Psoas muscle (tissue), 8 donors: ENCODE data around the gene SFXN4. TPM values are rescaled to one million over a fixed set of nuclear protein-coding genes. Genes with fewer than 3 reads are reported as not detected.
"Not testable (repeated sequence)": the region's sequence is repeated elsewhere in the genome, so short reads cannot be mapped to it uniquely, and the experiment has no call there.

ENCODE experiments used
- ATAC-seq, 4 donors: fragments of 200-7000 bp; cut with Tn5 transposase; one replicate each; pipeline ENCODE4 v1.9.1; 2020; ENCODE audit warnings: moderate library complexity in 3 of 4, mild to moderate bottlenecking in 2 of 4
- DNase-seq, 2 donors: peaks; one replicate each; pipeline ENCODE4 v3.0.0-alpha.2; 2020
- H3K27ac ChIP-seq: fragments of 200-600 bp; one replicate; pipeline ENCODE4 v1.8.0; 2022
- H3K27me3 ChIP-seq, 3 donors: fragments of 200-600 bp in 1 of 3; one replicate each; pipeline versions ENCODE4 v1.6.1 to v1.8.0; 2013 to 2022; ENCODE audit warnings: low read length in 2 of 3, mild to moderate bottlenecking in 2 of 3, moderate library complexity in 1 of 3; ENCODE audit not compliant: insufficient read depth in 3 of 3
- H3K36me3 ChIP-seq, 2 donors: fragments of 200-600 bp in 1 of 2; one replicate each; pipeline versions ENCODE4 v1.6.1 to v1.8.0; 2013 to 2022; ENCODE audit warnings: low read depth in 1 of 2, mild to moderate bottlenecking in 1 of 2, moderate library complexity in 1 of 2; ENCODE audit not compliant: insufficient read depth in 1 of 2
- H3K4me1 ChIP-seq: fragments of 200-600 bp; one replicate; pipeline ENCODE4 v1.8.0; 2022
- H3K4me3 ChIP-seq: fragments of 200-600 bp; one replicate; pipeline ENCODE4 v1.8.0; 2022; ENCODE audit warnings: mild to moderate bottlenecking
- H3K9me3 ChIP-seq: fragments of 200-600 bp; one replicate; pipeline ENCODE4 v1.8.0; 2022
- CTCF ChIP-seq: fragments of 200-600 bp; IDR thresholded peaks from one replicate; pipeline ENCODE4 v1.8.0; 2022; ENCODE audit warnings: antibody characterized with exemption
- WGBS, 3 donors: extraction: QIAGEN DNeasy Blood & Tissue Kit; methylation state at CpG; one replicate each; pipeline versions ENCODE4 v1.1.6 to v1.1.7; 2013; 5-methylcytosine and 5-hydroxymethylcytosine counted together
- intact Hi-C, 2 donors: fragments of 100-400 bp; cut with DNase I; formaldehyde crosslinking; loops; one replicate each; pipeline versions ENCODE4 v1.11.0 to v1.14.2; 2022
- polyA plus RNA-seq, 3 donors: library from polyadenylated mRNA; stranded (reverse); fragments of 200-250 nt; gene quantifications; one replicate each; pipeline ENCODE4 v1.2.3, GENCODE V29; 2013
- total RNA-seq, 4 donors: library from RNA; stranded (reverse); fragmentation: NEBNext Ultra II Directional in 2 of 4; extraction: Animal tissue kit (Norgen Biotek cat#: 25700) in 2 of 4; gene quantifications; one replicate each; pipeline versions ENCODE4 v1.2.1 to v1.2.4, GENCODE V29; 2021 to 2023
- donor health status: healthy with polysubstance abuse.
- donor health status: DM: no; HTN: no; CAD: no; lungs with moderate emphysema.
- donor health status: Bipolar disorder and iron deficiency.
- donor health status: healthy.
- donor health status: DM: yes; HTN: yes; CAD: no.
- donor health status: DM: no; HTN: no; CAD: no.
- donor health status: DM: no; HTN: no; CAD: no.
- donor health status: DM: yes; HTN: yes; CAD: no.

The SFXN4 gene
- total and polyA plus RNA-seq, 7 donors, result 37.1 to 67.2 (median 48.9) TPM

GRCh38 chr10:119183664-119184412 lies 18.3 kb upstream of the SFXN4 start:
- 79 to 82% (median 80%) methylated on average over 8 to 9 of the region's 9 CpGs for WGBS, 3 donors
- H3K36me3 ChIP-seq, result no peaks in the 10 kb centered on the region
- no peaks in the 10 kb centered on the region for H3K27me3 ChIP-seq
- H3K27ac ChIP-seq, result no peak overlapping the region
- no peaks in the 10 kb centered on the region for H3K9me3 ChIP-seq
- TF ChIP-seq CTCF, result no peak
- intact Hi-C loops, result no loop called here
- H3K4me1 ChIP-seq, result peaks cover 6% of the 10 kb centered on the region
- ATAC-seq, result no peak
- no peak for DNase-seq
- no peak overlapping the region for H3K4me3 ChIP-seq

- ATAC-seq, H3K9me3 ChIP-seq, DNase-seq, H3K4me3 ChIP-seq, intact Hi-C loops, H3K27me3 ChIP-seq, H3K27ac ChIP-seq: not testable (repeated sequence)
- Histone ChIP-seq H3K36me3 (peaks cover 0 to 12% of the 10 kb centered on the region in 2 donors), H3K4me1 (peaks cover 24% of the 10 kb centered on the region)
- 96 to 98% (median 97%) methylated on average over 7 of the region's 7 CpGs for WGBS, 3 donors
Observed at GRCh38 chr10:119180850-119181400, 15.4 kb upstream of the SFXN4 start.

GRCh38 chr10:119178372-119179119 lies 13.0 kb upstream of the SFXN4 start, which contains the start of gene PRDX3:
PRDX3 (minus strand) TSS chr10:119178812; CDS start chr10:119178790, 22 bp downstream.
- Histone ChIP-seq H3K4me3 (peak within 1 kb of the TSS; percentile 89), H3K36me3 (peaks cover 0 to 33% of the 10 kb centered on the region in 2 donors), H3K9me3 (no peaks in the 10 kb centered on the region), H3K4me1 (peaks cover 24% of the 10 kb centered on the region), H3K27me3 (no peaks in the 10 kb centered on the region), H3K27ac (peak within 1 kb of the TSS; percentile 91)
- peak; percentile 99 for ATAC-seq
- intact Hi-C loops, result no loop called here
- DNase-seq, result peak; percentile 96
- peak; percentile 16 for TF ChIP-seq CTCF
- WGBS, 3 donors, result 0 to 1% (median 1%) methylated on average over 38 to 45 of the region's 45 CpGs

- no peaks in the 10 kb centered on the region for H3K27me3 ChIP-seq
- H3K9me3 ChIP-seq, result no peaks in the 10 kb centered on the region
- H3K4me3 ChIP-seq, result peak overlapping the region; percentile 89
- no peak for DNase-seq
- intact Hi-C loops, result no loop called here
- peak overlapping the region; percentile 91 for H3K27ac ChIP-seq
- no peak for TF ChIP-seq CTCF
- peak; percentile 15 to 47 (median 24) for ATAC-seq
- peaks cover 0 to 40% of the 10 kb centered on the region in 2 donors for H3K36me3 ChIP-seq
- WGBS, 3 donors, result 21 to 23% (median 23%) methylated on average over 21 of the region's 21 CpGs
- peaks cover 24% of the 10 kb centered on the region for H3K4me1 ChIP-seq
Observed at GRCh38 chr10:119177708-119178371, 12.3 kb upstream of the SFXN4 start.
